HFF-Myc (cell line): Measurements from ENCODE around the gene ZFP42.

Experiments used
- DNase-seq: peaks from one replicate; pipeline ENCODE4 v3.0.0-alpha.2; 2011; ENCODE audit warnings: low read depth; ENCODE audit errors: extremely low read depth
- H3K4me3 ChIP-seq: replicated peaks from 2 replicates; pipeline ENCODE4 v1.5.1; 2011; ENCODE audit warnings: low read depth, mild to moderate bottlenecking, control low read depth, low read length
- CTCF ChIP-seq: IDR thresholded peaks from 2 replicates; pipeline ENCODE4 v1.5.1; 2012; ENCODE audit warnings: mild to moderate bottlenecking, low read depth, low read length, control low read depth; ENCODE audit errors: missing control alignments

Gene ZFP42

GRCh38 chr4:188046657-188047056, 51.1 kb downstream of the ZFP42 start:
- no peak for TF ChIP-seq CTCF
- no peak for DNase-seq
- H3K4me3 ChIP-seq: no peak overlapping the region

GRCh38 chr4:188053302-188053701, 57.7 kb downstream of the ZFP42 start:
- no peak overlapping the region for H3K4me3 ChIP-seq
- no peak for DNase-seq
- TF ChIP-seq CTCF: no peak
